NCI-H1694 treated with DMSO at 0.1 percent for 48 hours (cell line): ENCODE measurements around the gene DENND1A.
"Not testable (repeated sequence)": the region's sequence is repeated elsewhere in the genome, so short reads cannot be mapped to it uniquely, and the experiment has no call there.

Source experiments
- DNase-seq: peaks from one replicate; lab custom pipeline; 2025; lab: John Stamatoyannopoulos, UW

The DENND1A gene

DNA sequence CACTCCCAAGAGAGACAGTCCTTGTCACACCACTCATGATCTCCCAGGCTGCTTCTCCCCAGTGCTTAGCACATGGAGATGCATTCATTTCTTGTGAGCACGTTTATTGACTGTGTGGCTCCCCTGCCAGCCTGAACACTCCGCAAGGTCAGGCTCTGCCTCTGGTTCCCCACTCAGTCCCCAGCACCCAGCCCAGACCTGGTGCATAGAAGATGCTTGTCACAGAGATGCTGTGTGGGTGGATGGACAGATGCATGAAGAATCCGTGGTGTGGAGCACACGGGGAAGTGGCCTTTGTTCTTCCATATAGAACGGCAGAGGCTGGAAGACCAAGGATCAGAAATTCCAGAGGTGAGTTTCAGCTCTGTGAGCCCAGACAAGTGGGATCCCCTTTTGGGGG, 587.7 kb downstream of the DENND1A start:
- DNase-seq, result no peak

- no peak for DNase-seq
Measured at GRCh38 chr9:123341816-123342215, 588.1 kb downstream of the DENND1A start.

DNA sequence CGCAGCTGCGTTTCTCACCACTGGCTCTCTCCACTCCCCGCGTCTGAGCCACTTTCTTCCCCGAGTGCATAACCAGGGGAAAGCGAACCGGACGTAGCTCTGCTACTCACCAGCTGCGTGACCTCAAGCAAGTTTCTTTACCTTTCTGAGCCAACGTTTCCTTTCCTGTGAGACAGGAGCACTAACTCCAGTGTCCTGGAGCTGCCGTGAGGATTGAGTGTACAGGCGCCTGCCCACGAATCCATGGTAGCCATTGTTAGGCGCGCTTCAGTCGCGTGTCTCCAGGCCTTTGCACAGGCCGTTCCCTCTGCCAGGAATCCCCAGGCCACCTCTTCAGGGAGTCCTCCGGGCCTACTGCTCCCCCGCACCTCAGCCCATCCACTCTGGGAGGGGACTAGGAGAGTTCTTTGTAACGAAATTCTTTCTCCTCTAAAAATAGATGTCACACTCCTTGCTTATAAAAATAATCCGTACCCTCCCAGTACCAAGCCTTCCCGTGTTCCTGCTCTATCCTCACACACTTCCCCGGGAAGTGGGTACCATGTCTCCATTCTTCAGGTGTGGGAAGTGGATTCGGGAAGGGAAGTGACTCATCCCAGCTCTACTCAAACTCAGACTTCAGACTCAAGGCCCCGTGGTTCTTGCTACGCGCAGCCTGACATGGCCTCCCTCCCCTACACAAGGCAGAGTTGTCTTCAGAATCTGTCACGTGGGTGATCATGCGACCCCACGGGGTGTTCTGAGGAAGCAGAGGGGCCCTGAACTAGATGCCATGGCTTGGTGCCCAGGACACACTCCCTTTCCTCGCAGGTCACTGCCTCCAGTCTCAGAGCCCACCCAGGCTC, 590.0 kb downstream of the DENND1A start:
- no peak for DNase-seq

DNA sequence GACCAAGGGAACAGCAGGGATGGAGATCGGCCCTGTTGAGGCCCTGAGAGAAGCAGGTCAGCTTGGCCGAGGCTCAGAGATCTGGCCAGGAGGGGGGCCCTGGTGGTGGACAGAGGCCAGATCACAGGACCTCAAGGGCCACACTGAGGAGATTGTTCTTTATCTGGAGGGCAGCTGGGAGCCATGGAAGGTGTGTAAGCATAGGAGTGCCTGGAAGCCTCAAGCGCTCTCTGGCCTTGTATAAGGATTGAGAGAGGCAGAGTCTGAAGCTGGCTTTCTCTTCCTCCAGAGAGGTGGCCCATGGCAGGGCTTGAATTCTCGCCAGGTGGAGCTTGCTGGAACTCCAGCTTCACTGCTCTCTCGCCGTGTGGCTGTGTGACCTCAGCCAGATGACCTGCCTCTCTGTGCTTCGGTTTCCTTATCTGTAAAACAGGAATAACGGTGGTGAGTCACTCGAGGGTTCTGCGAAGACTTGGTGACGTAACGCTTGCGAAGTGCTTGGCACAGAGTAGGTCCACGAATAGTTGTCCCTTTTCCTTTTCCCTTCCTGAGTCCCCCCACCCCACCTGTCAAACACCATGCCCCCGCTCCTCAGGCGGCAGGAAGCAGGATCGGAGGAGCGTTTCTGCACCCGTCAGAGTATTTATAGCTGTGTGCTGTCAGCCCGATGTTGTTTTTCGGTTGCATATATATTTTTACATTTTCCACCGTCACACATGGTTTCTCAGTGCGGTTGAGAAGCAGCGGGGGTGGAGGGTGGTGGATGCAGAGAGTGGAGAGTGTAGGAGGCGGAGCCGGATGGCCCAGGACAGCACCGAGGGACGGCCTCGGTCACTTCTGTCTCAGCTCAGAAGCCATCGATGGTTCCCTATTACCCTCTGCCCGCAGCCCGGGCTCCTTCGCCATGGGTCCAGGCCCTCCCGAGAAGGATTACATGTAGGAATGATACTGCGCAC, 590.9 kb downstream of the DENND1A start:
- DNase-seq, result no peak

- DNase-seq, result no peak
Measured at GRCh38 chr9:123337971-123338370, 592.0 kb downstream of the DENND1A start.

GRCh38 chr9:123336959-123337358, 593.0 kb downstream of the DENND1A start:
- no peak for DNase-seq

DNA sequence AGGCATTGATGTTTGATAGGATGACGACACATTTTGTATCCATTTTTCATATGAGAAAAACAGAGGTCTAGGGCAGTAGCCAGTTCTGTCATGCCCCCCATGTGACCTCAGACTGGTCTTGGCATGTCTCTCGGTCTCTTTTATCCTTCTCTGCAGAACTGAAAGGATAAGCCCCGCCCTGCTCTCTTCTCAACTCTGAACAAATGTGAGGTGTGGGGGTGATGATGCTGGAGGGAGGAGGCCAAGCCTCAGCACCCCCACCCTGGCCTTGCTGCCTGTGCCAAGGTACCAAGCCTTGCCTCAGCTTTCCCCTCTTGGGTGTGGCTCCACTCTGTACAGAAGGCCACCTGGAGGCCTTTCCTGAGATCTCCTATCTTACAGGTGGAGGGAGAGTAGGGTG, 593.5 kb downstream of the DENND1A start:
- DNase-seq, result no peak

- DNase-seq, result no peak
Measured at GRCh38 chr9:123335986-123336329, 594.0 kb downstream of the DENND1A start.

DNA sequence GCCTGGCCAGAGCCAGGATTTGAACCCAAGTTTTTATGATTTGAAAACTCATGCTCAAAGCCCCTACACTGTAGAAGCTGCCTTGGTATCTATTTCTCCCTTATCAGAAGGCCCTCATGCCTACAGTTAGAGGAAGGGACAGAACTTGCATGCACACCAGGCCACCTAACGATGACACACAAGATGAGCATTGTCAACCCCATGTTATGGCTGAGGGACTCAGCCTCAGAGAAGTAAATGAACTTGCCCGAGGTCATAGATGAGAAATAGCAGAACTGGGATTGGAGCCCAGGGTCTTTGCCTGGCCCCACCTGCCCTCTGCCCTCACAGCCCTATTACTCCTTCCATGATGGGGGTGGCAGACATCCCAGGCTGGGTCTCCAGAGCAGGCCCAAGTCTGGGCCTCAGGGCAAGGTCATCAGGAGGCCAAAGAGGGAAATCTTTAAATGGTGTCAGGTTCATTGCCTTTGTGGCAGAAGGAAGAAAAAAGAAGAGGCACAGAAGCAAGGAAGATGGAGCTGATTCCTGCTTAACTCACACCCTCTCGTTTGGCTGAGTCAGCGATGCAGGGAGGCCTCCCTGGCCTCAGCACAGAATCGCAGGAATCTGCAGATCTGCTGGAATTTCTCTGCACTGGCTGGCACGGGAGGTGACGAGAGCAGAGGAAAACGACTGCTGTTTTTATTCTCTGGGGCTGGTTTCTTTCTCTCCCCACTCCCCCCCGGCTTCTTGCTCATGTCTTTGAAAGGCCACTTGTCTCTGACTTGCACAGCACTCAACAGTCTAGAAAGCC, 594.5 kb downstream of the DENND1A start:
- DNase-seq, result no peak

DNA sequence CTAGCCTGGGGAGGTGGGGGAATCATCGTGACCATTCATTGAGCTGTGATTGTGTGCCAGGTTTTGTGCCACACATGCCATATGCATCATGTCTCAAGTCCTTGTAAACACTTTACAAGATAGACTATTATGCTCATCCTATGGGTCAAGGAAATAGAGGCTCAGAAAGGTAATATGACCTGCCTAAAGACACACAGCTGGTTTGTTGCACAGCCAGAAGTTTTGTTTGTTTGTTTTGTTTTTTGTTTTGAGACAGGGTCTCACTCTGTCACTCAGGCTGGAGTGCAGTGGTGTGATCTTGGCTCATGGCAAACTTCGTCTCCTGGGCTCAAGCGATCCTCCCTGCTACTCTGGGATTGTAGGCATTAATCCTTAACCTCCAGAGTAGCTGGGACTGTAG, 595.3 kb downstream of the DENND1A start:
- DNase-seq, result no peak

- not testable (repeated sequence) for DNase-seq
Measured at GRCh38 chr9:123333058-123333669, 596.8 kb downstream of the DENND1A start.

- no peak for DNase-seq
Measured at GRCh38 chr9:123331346-123332060, 598.4 kb downstream of the DENND1A start.
